HG02884 (cell line): Measurements from ENCODE around the gene GDNF.
"Not testable (repeated sequence)": the region's sequence is repeated elsewhere in the genome, so short reads cannot be mapped to it uniquely, and the experiment has no call there.

ENCODE experiments used
- ATAC-seq: cut with Tn5 transposase; IDR thresholded peaks from one replicate; pipeline ENCODE4 v1.9.1; 2021; ENCODE audit warnings: mild to moderate bottlenecking, moderate library complexity; ENCODE audit not compliant: unreplicated experiment

Gene GDNF

DNA sequence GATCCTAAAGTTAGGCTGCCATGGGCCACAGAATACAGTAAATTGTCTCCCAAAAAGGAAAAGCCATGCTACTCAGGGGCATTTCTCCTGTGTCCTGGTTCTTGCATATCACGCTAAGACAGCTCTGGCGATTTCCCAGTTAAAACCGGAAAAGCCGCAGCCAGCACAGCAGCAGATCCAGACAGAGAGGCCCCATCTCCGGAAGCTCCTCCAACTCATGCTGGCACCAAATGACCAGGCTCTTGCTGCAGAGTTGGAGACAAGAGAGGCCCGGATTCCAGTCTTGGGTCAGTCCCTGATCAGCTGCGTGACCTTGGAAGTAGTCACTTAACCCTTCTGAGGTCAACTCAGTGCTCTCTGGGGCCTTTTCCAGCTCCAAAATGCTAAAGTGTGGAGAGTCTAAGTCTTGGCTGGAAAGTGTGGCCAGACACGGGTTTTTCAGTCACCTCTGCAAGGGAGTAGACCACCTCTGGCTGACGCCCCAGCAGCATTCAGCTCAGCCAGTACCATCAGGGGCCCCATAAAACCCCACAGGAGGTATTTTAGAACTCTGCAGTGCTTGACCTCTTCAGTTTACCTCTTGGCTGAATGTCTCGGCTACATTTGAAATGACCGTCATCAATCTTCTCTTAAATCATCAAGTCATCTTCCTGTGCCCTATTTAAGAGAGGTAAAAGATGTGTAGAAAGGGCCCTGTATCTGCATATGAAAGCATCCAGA is 16.2 kb downstream of the GDNF start:
- ATAC-seq, result no peak

DNA sequence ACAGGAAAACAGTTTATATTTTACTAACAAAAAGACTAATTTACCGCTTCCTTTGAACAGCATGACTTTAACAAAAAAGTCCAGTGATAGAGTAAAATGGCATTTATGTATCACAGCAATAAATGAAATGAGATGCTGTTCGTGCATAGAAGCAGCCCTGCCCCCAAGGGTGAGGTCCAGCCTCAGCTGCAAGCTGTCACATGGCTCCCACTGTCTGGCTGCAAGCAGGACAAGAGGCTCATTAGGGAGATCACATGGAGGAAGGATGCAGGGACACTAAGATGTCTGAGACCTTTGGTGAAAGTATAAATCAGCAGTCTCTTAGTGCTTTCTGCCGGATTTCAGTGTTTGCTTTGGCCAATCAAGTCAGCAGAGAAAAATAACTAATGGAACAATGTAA is 23.0 kb downstream of the GDNF start:
- no peak for ATAC-seq

DNA sequence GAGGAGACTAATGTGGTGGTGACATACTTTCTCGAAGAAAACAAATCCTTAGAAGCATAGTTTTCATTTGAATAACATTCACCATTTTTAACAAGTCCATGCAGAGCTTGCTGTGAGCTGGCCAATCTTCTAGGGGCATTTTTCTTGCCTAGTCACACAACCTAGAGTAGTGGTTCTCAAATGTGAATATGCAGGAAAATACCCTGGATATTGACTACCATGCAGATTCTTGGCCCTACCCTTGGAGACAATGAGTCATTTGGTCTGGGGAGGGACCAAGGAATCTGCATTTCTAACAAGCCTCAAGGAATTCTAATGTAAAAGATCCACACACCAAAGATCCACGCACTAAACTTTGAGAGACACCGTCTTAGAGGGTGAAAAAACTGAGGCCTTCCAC is 23.5 kb downstream of the GDNF start:
- ATAC-seq, result no peak

DNA sequence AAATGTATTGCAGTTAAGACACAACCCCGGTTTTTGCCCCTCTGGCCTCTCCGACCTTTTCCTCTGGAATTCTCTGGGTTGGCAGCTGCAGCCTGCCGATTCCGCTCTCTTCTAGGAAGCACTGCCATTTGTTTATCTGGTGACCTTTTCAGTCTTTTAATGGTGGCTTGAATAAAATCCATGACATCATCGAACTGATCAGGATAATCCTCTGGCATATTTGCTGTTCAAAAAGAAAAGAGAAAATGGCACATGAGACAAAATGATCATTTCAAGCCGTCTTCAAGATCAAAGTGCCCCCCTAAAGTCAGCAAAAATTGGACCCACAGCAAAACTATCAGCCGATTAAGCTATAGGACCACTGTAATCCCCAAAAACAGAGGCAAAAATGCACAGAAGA is 23.9 kb downstream of the GDNF start:
- no peak for ATAC-seq

DNA sequence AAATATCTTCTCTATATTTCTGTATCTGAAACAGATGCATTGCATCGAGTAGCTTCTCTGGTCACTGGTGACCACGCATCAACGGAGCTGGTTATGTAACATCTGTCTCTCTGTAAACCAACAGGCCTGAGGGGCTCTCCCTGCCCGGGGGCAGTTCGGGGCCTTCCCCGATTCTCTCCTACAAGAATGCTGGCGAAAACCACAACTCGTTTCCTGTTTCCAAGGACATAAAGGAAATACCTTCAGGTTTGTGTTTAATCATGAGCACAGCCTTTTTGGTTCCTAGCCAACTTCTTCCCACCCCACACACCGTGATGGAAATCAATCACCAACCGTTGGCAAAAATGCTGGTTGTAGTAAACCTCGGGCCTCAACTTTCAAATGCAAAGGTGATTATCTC is 25.1 kb downstream of the GDNF start:
- ATAC-seq, result no peak

DNA sequence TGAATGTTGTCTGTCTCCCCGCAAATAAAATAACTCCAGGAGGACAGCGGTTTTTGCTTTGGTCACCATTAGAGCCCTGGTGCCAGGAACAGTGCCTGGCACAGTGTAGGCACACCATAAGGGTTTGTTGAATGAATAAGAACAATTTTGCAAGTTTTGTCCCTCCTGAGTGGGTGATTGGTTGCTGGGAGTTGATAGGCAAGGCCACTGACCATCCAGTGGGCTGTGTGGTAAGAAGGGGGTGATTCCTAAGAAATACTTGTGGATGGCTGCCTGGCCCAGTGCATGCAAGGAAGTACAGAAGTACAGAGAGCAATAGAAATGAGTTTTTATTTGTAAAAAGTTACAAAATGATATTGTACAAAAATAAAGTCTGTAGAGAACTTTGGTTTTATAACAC is 27.5 kb downstream of the GDNF start:
- no peak for ATAC-seq

DNA sequence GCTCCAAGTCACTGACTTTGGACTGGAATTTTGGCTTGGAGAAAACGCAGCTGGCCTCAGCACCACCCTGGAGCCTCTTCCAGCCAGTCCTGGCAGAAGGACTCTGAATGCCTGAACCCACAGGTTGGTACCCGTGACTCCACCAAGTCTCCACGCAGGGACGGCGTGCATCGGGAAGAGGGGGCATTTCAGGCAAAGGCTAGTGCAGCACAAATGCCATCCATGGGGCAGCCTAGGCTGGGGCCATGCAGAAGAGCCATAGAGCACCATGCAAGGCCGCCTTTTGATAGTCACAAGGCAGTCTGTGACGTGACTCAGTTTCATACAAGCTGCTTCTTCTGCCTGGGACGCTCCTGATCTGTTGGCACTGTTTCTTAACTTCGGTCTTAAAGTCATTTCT is 28.0 kb downstream of the GDNF start:
- no peak for ATAC-seq

DNA sequence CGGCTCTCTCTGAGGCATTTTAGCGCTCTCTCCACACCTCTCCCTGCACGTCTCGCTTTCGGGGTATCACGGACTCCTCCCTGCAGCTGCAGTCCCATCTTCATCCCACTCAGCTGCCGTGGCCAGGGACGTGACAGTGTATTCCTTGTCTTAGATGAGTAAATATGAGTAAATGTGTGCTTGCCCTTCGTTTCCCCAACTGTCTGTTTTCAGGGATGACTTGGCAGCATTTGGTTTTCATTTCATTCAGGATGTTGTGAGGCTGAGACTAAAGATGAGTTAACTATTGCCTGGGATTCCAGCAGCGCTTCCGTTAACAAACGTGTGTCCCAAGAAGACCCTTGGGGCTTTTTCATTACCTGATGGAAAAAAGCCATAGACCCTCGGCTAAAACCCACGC is 29.5 kb downstream of the GDNF start:
- ATAC-seq, result no peak

- ATAC-seq, result no peak
These were observed 30.9 kb downstream of the GDNF start for GRCh38 chr5:37808945-37809344.

- no peak for ATAC-seq
These were observed 32.1 kb downstream of the GDNF start for GRCh38 chr5:37807621-37808301.

DNA sequence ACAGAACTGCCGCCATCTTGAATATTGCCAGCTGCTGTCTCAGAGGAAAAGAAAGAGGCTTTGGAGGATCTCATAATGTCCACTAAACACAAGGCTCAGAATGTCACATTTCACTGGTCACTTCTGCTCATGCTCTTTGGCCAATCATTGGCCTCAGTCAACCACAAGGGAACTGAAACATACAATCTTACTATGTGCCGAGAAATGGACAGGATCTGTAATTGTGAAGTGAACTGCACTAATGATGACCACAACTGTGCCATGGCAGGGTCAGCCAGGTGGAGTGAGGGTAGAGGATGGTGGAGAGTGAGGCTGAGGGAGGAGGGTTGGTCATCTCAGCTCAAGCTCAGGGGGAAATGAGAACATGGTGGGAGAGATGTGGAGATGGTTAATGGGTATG is 32.8 kb downstream of the GDNF start:
- no peak for ATAC-seq

GRCh38 chr5:37806476-37806875 is 33.4 kb downstream of the GDNF start:
- ATAC-seq, result no peak

- ATAC-seq, result no peak
These were observed 33.8 kb downstream of the GDNF start for GRCh38 chr5:37806016-37806415.

- ATAC-seq, result no peak
These were observed 35.4 kb downstream of the GDNF start for GRCh38 chr5:37804401-37804800.

- no peak for ATAC-seq
These were observed 36.4 kb downstream of the GDNF start for GRCh38 chr5:37803487-37803886.

GRCh38 chr5:37801521-37801920 is 38.3 kb downstream of the GDNF start:
- ATAC-seq, result no peak

DNA sequence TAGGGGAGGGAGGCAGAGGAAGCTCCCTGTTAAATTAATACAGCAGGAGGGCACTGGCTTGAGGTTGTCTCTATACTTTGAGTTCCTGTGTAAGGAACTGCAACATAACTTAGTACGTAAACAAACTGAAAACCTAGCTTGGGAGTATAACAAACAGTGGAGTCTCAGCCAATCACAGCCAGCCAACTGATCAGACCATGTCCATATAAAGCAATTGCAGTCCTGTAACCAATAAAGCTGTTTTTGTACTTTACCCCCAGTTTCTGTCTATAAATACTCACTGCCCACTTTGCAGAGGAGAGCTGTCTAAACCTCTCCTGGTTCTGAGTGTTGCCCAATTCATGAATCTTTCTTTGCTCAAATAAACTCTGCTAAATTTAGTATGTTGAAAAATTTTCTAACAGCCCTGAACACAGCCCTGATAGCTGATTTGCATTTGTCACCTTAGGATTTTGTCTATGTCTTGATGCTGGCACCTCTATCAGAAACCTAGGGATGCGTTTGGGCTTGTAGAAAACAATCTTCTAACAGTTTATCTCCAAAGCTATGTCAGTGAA is 39.9 kb downstream of the GDNF start:
- no peak for ATAC-seq

GRCh38 chr5:37796435-37796834 is 43.4 kb downstream of the GDNF start:
- ATAC-seq, result not testable (repeated sequence)

DNA sequence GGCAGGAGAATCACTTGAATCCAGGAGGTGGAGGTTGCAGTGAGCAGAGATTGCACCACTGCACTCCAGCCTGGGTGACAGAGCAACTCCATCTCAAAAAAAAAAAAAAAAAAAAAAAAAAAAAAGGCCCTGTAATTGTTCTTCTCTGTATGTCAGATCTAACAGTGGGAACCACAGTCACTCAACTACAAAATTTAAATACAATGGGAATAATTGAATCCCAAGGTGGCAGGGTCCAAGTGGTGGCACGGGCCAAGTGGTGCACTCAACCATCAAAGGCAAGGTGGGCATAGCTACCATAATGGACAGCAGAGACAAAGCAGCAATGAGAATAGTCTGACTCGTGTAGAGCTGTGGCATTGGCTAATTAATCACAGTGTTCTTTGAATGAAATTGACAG is 44.5 kb downstream of the GDNF start:
- ATAC-seq, result not testable (repeated sequence)

DNA sequence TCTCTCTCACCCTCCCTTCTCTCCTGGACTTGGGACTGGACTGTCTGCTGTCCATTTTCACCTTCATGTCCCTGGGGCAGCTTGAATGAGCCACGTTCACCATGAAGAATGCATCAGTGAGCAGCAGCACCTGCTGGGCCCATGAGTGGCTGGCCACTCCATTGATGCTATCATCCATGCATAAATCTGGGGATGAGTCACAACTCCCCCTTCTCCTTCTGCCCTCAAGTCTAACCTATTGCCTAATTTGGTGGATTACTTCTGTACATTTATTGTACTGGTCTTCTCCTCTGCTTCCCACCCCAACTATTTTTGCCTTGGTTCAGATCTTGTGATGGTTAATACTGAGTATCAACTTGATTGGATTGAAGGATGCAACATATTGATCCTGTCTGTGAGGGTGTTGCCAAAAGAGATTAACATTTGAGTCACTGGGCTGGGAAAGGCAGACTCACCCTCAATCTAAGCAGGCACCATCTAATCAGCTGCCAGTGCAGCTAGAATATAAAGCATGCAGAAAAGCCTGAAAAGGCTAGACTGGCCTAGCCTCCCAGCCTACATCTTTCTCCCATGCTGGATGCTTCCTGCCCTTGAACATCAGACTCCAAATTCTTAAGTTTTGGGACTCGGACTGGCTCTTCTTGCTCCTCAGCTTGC is 46.7 kb downstream of the GDNF start:
- ATAC-seq, result no peak

DNA sequence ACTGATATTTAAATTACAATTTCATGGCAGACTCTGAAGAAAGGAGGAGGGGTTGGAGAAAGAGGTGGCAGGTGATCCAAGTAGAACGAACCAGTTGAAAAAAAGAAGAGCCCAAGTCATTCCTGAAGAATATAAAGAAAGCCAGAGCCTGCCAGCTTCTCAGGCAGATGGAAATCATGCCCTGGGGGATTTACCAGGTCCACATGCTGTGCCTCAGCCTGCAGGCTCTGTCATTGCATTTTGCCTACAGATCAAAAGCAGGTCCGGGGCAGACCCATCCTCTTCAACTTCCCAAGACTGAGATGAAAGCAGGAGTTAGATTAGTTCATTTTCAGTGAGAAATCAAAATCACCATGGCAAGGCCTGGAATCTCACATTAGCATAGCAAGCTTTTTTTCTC is 48.5 kb downstream of the GDNF start:
- ATAC-seq, result no peak

DNA sequence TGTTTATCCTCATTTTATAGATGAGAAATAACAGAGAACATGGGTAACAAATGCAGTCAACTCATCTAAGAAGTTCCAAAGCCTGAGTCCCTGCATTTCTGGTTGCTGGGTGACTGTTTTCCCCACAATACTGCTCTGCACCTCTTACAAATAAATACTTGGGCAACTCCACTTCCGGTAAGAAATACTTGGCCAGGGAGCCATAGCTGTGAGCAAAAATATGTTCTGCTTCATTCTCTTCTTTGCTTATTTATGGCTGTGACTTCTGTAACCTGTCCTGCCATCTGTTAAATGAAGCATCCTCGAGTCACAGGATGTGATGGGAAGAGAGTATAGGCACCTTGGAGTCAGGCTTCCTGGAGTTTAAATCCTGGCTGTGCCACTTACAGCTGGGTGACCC is 49.9 kb downstream of the GDNF start:
- ATAC-seq, result no peak
